Hematopoietic multipotent progenitor cell treated with erythropoietin and hydrocortisone succinate and interleukin-3 and kit ligand, for 4 days (in vitro differentiated cells): ENCODE results near the gene SENP5.

Experiments used
- DNase-seq: peaks from one replicate; pipeline ENCODE4 v3.0.0-alpha.2; 2015

The SENP5 gene

DNA sequence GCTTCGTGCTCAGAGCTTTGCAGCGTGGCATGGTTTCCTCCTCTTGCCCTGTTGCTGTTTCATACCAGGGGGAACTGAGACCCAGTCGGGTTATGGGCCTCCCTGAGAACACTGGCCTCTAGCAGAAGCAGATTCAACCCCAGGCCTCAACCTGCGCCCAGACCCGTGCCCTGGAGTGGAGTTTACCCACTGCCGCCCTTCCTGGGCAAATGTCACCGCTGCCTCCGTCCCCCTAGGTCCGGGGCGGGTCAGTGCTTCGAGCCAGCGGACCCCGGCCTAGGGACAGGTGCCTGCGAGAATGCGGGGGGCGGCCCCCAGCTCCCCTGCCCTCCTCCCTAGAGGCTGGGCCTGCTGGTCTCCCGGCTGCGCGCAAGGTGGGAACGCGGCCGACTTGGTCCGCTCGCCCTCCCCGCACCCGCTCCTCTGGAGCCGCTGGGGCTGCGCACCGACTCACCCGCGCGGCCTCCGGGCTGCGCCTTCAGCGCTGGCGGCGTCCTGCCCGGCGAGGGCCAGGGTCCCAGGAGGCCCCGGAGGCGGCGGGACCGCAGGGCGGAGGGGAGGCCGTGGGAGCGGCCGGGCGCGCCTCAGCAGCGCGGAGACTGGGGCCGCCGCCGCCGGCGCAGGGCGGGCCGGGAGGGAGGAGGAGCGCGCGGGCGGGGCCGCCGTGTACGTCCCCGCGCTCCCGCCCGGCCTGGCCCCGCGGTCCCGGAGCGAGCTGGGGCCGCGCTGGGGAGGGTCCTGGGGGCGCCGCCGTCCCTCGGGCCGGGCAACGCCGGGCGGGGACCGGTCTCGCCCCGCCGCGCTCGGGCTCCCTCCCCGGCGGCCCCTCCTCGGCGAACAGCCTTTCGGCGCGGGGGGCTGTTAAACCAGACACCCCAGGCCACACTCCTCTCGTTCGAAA is 100.8 kb downstream of the SENP5 start, which contains the start of gene PIGZ:
Gene PIGZ (minus strand): TSS at position 601 of the 901 bp plus-strand sequence. CDS start 16,802 bp downstream, outside the sequence.
- peak; percentile 79 for DNase-seq

GRCh38 chr3:196969134-196969659 is 101.5 kb downstream of the SENP5 start:
- DNase-seq: peak; percentile 77

- peak; percentile 83 for DNase-seq
Observed at GRCh38 chr3:196969660-196970546, 102.2 kb downstream of the SENP5 start.

DNA sequence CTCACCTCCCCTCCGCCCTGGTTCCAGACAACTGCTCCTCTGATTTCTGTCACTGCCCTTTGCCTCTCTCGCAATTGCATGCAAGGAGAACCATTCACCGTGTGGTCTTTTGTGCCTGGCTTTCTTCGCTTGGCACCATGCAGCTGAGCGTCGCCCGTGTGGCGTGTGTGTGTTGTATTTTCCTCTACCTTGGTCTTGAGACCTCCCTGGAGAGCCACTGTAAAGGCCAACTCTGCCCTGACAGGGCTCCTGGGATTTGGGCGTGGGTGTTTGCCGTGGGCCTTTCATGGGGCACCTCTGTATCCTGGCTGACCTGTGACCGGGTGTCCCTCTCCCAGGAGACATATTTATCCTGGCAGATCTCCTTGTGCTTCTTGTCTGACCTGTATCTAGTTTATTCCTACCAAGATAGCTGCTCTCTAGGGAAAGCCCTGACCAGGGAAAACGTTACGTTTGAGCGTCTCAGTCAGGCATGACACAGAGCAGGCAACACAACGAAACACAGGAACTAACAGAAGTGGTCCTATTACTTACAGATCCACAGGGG is 102.9 kb downstream of the SENP5 start:
- DNase-seq: no peak

DNA sequence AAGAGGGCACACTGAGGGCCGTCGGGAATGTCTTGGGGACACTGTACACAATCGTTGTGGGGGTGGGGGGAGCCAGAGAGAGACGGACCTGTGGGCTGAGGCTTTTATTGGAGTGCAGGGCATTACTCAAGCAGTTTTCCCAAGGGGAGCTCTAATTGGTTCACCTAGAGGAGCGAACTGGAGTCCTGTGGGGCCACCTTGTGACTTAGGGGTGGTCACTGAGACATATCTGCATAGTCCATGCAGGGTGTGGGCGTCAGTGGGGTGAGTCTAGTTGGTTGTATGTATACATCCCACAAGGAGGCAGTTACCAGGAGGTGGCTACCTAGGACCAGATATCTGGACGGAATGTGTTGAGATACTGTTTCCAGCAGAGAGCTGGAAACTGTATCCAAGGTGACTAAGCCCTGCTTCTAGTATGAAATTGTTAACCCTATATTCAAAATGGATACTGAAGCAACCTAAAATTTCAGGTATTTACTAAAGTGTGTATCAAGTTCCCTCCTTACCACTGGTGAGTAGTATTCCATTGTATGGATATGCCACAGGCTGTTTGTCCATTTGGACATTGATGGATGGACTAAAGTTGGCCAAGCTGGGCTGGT is 103.5 kb downstream of the SENP5 start:
- DNase-seq: peak; percentile 75

DNA sequence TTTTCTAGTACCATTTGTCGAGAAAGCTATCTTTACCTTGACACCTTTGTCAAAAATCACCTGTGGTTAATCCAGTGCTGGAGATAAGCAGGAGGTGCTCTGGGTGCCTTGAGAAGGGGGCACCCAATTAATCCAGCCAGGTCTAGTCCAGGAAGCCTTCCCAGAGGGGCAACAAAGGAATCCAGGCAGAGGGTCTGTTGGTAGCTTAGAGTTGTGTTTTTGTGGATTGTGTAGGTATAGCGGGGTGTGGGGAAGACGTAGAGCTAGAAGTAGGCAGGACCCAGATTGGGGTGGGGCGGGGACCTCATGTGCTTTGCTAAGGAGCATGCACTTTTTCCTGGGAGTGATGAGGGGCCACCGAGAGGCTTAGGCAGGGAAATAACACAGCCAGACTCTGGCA is 106.9 kb downstream of the SENP5 start:
- no peak for DNase-seq

- no peak for DNase-seq
Observed at GRCh38 chr3:196975349-196975748, 107.6 kb downstream of the SENP5 start.

GRCh38 chr3:196976941-196977340 is 109.2 kb downstream of the SENP5 start:
- no peak for DNase-seq

- DNase-seq: no peak
Observed at GRCh38 chr3:196979545-196979944, 111.8 kb downstream of the SENP5 start.

GRCh38 chr3:196981657-196982056 is 113.9 kb downstream of the SENP5 start:
- DNase-seq: no peak

GRCh38 chr3:196983186-196983585 is 115.5 kb downstream of the SENP5 start:
- no peak for DNase-seq
